Esophagus squamous epithelium (tissue), 4 donors: Measurements from ENCODE around the gene NT5DC1.

Source experiments
- CTCF ChIP-seq, 6 experiments: fragments of 450-650 bp in 4 of 6; fragments of 200-600 bp in 2 of 6; sonication (generic) in 2 of 6; IDR thresholded peaks; one replicate each; pipeline ENCODE4 v1.5.1; 2016 to 2019; ENCODE audit warnings: antibody characterized with exemption in 6 of 6, mild to moderate bottlenecking in 4 of 6, moderate library complexity in 4 of 6
- POLR2A ChIP-seq, 4 donors: fragments of 450-650 bp; IDR thresholded peaks; one replicate each; pipeline ENCODE4 v1.6.1; 2017; ENCODE audit warnings: antibody characterized with exemption in 4 of 4, mild to moderate bottlenecking in 4 of 4, moderate library complexity in 3 of 4

- TF ChIP-seq CTCF (IDR thresholded peaks at IDR 0.05) (no peak), POLR2A (IDR thresholded peaks at IDR 0.05) (no peak)
Measured at GRCh38 chr6:116051244-116051643, 49.4 kb upstream of the NT5DC1 start.
